ENCODE measurements around the gene PTRH1. TPM values are rescaled to one million over a fixed set of nuclear protein-coding genes. Genes with fewer than 3 reads are reported as not detected.
A peak's percentile ranks its signal among the peaks of the same experiment; 100 is the strongest.

Gene PTRH1
- polyA plus RNA-seq, 1 of the 3 experiments (the other 2 are of a cell fraction), result 42.2 TPM

DNA sequence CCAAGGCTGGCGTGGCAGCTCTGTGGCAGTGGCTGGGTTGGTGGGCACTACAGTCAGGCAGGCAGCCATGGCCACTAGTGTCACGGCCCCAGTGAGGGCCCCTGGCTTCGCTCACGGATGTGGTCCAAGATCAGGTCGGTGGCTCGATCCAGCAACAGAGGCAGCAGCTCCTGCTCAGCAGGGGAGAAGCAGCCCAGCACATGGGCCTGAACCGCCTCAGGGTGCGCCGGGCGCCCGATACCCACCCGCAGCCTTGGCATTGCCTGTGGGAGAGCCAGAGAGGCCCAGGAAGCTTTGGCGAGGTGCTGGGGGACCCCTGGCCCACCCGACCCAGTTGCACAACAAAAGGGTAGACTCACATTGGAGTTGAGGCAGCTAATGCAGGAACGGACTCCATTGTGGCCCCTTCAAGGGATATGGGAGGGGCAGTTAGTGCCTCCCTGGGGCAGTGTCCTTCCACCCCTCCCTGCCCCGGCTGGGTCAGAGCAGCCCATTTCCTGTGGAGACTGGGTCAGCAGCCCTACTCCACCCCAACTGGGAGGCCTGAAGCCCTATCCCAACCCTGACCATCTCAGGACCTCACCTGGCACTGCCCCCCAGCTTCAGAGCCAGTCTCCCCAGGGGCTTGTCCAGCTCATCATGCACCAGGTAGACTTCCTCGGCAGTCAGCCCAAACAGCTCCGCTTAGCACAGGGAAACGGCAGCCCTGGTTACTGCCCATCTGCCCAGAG, 1.3 kb downstream of the PTRH1 start:
- Histone ChIP-seq H3K9me3 (no peaks in the 10 kb centered on the region), H3K9ac (0 out of 2 replicates have a peak overlapping the region, but pooled peaks have one; percentile 36), H3K27me3 (ENCODE audit: insufficient read depth) (no peaks in the 10 kb centered on the region), H3K36me3 (replicated peaks in 1 of 2; ENCODE audit: control insufficient read depth in 1 of 2, insufficient read depth in 2 of 2, low read length in 1 of 2) (no peaks in the 10 kb centered on the region), H3K4me3 (ENCODE audit: low read depth in 2 of 2, low read length in 1 of 2) (peak overlapping the region; percentile 59 to 94), H3K79me2 (ENCODE audit: insufficient read depth) (peaks cover 13% of the 10 kb centered on the region; the same call in 1 of the 2 replicates), H4K20me1 (ENCODE audit: insufficient read depth) (no peaks in the 10 kb centered on the region), H2AFZ (ENCODE audit: low read depth) (no peak overlapping the region), H3K9me2 (no peaks in the 10 kb centered on the region), H3F3A (replicated peaks; ENCODE audit: insufficient read depth) (no peaks in the 10 kb centered on the region), H3K4me2 (peak overlapping the region; percentile 98), H3K4me1 (ENCODE audit: control insufficient read depth in 1 of 2, insufficient read depth in 2 of 2, low read depth in 1 of 2, low read length in 1 of 2) (peaks cover 0 to 15% of the 10 kb centered on the region in 2 experiments; a peak in 1 of 4 replicates), H3K27ac (ENCODE audit: low read depth in 2 of 2, low read length in 1 of 2) (no peak overlapping the region)
- TF ChIP-seq EP300 (IDR thresholded peaks at IDR 0.05; ENCODE audit: borderline replicate concordance in 1 of 2, low read depth in 1 of 2, low read length in 1 of 2) (no peak), JUND (IDR thresholded peaks at IDR 0.05) (no peak), MXI1 (IDR thresholded peaks at IDR 0.05; ENCODE audit: low read depth, low read length) (no peak), YY1 (IDR thresholded peaks at IDR 0.05; ENCODE audit: low read depth) (no peak), EZH2phosphoT487 (IDR thresholded peaks at IDR 0.05; ENCODE audit: borderline replicate concordance, low read depth) (no peak), FOXM1 (IDR thresholded peaks at IDR 0.05; ENCODE audit: low read depth) (no peak), GABPA (IDR thresholded peaks at IDR 0.05; ENCODE audit: low read depth) (no peak), NRF1 (IDR thresholded peaks at IDR 0.05; ENCODE audit: low read depth, low read length) (no peak), SMC3 (IDR thresholded peaks at IDR 0.05; ENCODE audit: low read depth, low read length) (no peak), MEF2A (IDR thresholded peaks at IDR 0.05; ENCODE audit: borderline replicate concordance, low read depth) (no peak), RAD21 (IDR thresholded peaks at IDR 0.05; ENCODE audit: low read length) (no peak), RCOR1 (IDR thresholded peaks at IDR 0.05; ENCODE audit: low read length) (no peak)
- TF ChIP-seq, protein P1, sequence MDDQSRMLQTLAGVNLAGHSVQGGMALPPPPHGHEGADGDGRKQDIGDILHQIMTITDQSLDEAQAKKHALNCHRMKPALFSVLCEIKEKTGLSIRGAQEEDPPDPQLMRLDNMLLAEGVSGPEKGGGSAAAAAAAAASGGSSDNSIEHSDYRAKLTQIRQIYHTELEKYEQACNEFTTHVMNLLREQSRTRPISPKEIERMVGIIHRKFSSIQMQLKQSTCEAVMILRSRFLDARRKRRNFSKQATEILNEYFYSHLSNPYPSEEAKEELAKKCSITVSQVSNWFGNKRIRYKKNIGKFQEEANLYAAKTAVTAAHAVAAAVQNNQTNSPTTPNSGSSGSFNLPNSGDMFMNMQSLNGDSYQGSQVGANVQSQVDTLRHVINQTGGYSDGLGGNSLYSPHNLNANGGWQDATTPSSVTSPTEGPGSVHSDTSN (IDR thresholded peaks at IDR 0.05), result no peak
- TF ChIP-seq, protein P2, sequence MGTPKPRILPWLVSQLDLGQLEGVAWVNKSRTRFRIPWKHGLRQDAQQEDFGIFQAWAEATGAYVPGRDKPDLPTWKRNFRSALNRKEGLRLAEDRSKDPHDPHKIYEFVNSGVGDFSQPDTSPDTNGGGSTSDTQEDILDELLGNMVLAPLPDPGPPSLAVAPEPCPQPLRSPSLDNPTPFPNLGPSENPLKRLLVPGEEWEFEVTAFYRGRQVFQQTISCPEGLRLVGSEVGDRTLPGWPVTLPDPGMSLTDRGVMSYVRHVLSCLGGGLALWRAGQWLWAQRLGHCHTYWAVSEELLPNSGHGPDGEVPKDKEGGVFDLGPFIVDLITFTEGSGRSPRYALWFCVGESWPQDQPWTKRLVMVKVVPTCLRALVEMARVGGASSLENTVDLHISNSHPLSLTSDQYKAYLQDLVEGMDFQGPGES (IDR thresholded peaks at IDR 0.05; ENCODE audit: low read depth, low read length), result no peak
- WGBS (ENCODE audit: low lambda C conversion rate), result 63% methylated on average over 5 of the region's 19 CpGs
- ChIA-PET CTCF (interaction anchor here (0.8 to 1.6 kb wide), 3 partner anchors 21 to 124 kb away, joined by 3 to 5 read pairs (median 4); partner anchors contain the start of gene TOR2A), POLR2A (no interaction called here)
- no peak for DNase-seq

DNA sequence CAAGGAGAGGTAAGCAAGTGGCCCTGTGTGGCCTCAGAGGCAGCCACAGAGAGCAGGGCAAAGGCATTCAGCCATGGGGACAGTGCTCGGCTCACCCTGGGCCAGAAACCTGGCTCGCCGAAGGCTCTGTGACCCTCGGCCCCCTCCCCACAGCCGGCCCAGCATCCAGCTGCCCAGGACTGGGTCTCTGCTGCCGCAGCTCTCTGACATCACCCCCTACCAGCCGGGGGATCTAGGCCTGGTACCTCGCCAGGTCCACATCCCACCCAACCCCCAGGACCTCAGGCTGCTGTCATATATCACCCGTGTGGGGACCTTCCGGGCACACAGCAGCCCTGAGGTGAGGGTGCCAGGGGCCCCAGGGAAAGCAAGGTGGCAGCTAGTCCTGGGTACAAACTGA, 2.6 kb downstream of the PTRH1 start:
- H3K27me3 ChIP-seq (ENCODE audit: insufficient read depth), result no peaks in the 10 kb centered on the region
- peaks cover 13% of the 10 kb centered on the region; the same call in 1 of the 2 replicates for H3K79me2 ChIP-seq (ENCODE audit: insufficient read depth)
- H3K27ac ChIP-seq (ENCODE audit: low read depth in 2 of 2, low read length in 1 of 2), result no peak overlapping the region
- DNase-seq, result no peak
- H3K9ac ChIP-seq, result no peak overlapping the region
- H3K9me3 ChIP-seq, result no peaks in the 10 kb centered on the region
- H3F3A ChIP-seq (replicated peaks; ENCODE audit: insufficient read depth), result no peaks in the 10 kb centered on the region
- ChIA-PET POLR2A (no interaction called here), CTCF (interaction anchor here (1.0 to 1.9 kb wide), 2 partner anchors 22 to 126 kb away, joined by 3 to 7 read pairs; partner anchors contain the start of gene TOR2A)
- no peaks in the 10 kb centered on the region for H4K20me1 ChIP-seq (ENCODE audit: insufficient read depth)
- WGBS (ENCODE audit: low lambda C conversion rate), result 80% methylated on average over 1 of the region's 10 CpGs
- H3K4me1 ChIP-seq (ENCODE audit: control insufficient read depth in 1 of 2, insufficient read depth in 2 of 2, low read depth in 1 of 2, low read length in 1 of 2), result peaks cover 0 to 15% of the 10 kb centered on the region in 2 experiments; a peak in 1 of 4 replicates
- H3K4me2 ChIP-seq, result no peak overlapping the region
- TF ChIP-seq ELF1 (IDR thresholded peaks at IDR 0.05) (no peak), EZH2phosphoT487 (IDR thresholded peaks at IDR 0.05; ENCODE audit: borderline replicate concordance, low read depth) (no peak), RAD21 (IDR thresholded peaks at IDR 0.05; ENCODE audit: low read length) (no peak), NFIC (IDR thresholded peaks at IDR 0.05; ENCODE audit: borderline replicate concordance) (no peak), TEAD4 (IDR thresholded peaks at IDR 0.05; ENCODE audit: borderline replicate concordance, insufficient read depth) (no peak), GABPA (IDR thresholded peaks at IDR 0.05; ENCODE audit: low read depth) (no peak), GATA2 (CRISPR knock-in tag; IDR thresholded peaks at IDR 0.05) (no peak), JUND (IDR thresholded peaks at IDR 0.05) (no peak), SMC3 (IDR thresholded peaks at IDR 0.05; ENCODE audit: low read depth, low read length) (no peak), TCF12 (IDR thresholded peaks at IDR 0.05) (no peak), SIN3A (IDR thresholded peaks at IDR 0.05; ENCODE audit: borderline replicate concordance, low read depth, low read length) (no peak), MEF2A (IDR thresholded peaks at IDR 0.05; ENCODE audit: borderline replicate concordance, low read depth) (no peak)
- TF ChIP-seq, protein P3, sequence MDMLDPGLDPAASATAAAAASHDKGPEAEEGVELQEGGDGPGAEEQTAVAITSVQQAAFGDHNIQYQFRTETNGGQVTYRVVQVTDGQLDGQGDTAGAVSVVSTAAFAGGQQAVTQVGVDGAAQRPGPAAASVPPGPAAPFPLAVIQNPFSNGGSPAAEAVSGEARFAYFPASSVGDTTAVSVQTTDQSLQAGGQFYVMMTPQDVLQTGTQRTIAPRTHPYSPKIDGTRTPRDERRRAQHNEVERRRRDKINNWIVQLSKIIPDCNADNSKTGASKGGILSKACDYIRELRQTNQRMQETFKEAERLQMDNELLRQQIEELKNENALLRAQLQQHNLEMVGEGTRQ (IDR thresholded peaks at IDR 0.05; ENCODE audit: borderline replicate concordance, low read depth, low read length), result no peak
- TF ChIP-seq, protein P4, sequence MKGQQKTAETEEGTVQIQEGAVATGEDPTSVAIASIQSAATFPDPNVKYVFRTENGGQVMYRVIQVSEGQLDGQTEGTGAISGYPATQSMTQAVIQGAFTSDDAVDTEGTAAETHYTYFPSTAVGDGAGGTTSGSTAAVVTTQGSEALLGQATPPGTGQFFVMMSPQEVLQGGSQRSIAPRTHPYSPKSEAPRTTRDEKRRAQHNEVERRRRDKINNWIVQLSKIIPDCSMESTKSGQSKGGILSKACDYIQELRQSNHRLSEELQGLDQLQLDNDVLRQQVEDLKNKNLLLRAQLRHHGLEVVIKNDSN (IDR thresholded peaks at IDR 0.05; ENCODE audit: borderline replicate concordance, low read depth), result no peak
- H2AFZ ChIP-seq (ENCODE audit: low read depth), result no peak overlapping the region
- H3K36me3 ChIP-seq (replicated peaks in 1 of 2; ENCODE audit: control insufficient read depth in 1 of 2, insufficient read depth in 2 of 2, low read length in 1 of 2), result no peaks in the 10 kb centered on the region
- no peaks in the 10 kb centered on the region for H3K9me2 ChIP-seq
- H3K4me3 ChIP-seq (ENCODE audit: low read depth in 2 of 2, low read length in 1 of 2), result no peak overlapping the region
